ENCODE data around the gene HOGA1.
A peak's percentile ranks its signal among the peaks of the same experiment; 100 is the strongest.

Gene HOGA1

GRCh38 chr10:97584060-97584797, at the start of gene HOGA1:
Gene HOGA1 (plus strand): TSS chr10:97584389. CDS start chr10:97584704, 315 bp downstream.
- no peak within 1 kb of the TSS for H3K9ac ChIP-seq (ENCODE audit: low read length)
- H3K9me3 ChIP-seq (ENCODE audit: low read length), result no peaks in the 10 kb centered on the region
- no peaks in the 10 kb centered on the region for H3K4me1 ChIP-seq (ENCODE audit: insufficient read depth, low read length)
- no peaks in the 10 kb centered on the region for H3K36me3 ChIP-seq (ENCODE audit: insufficient read depth, low read length)
- no peaks in the 10 kb centered on the region for H3K27me3 ChIP-seq (ENCODE audit: control insufficient read depth in 1 of 2, insufficient read depth in 2 of 2, low read length in 2 of 2)
- H3K27ac ChIP-seq (ENCODE audit: low read depth, low read length), result no peak within 1 kb of the TSS
- no peak within 1 kb of the TSS for H3K4me3 ChIP-seq (ENCODE audit: low read depth in 1 of 2, low read length in 2 of 2)

- H3K4me1 ChIP-seq (ENCODE audit: insufficient read depth, low read length), result peaks cover 3% of the 10 kb centered on the region
- no peaks in the 10 kb centered on the region for H3K9me3 ChIP-seq (ENCODE audit: low read length)
- no peak overlapping the region for H3K27ac ChIP-seq (ENCODE audit: low read depth, low read length)
- H3K9ac ChIP-seq (ENCODE audit: low read length), result no peak overlapping the region
- H3K27me3 ChIP-seq (ENCODE audit: control insufficient read depth in 1 of 2, insufficient read depth in 2 of 2, low read length in 2 of 2), result no peaks in the 10 kb centered on the region
- no peak overlapping the region for H3K4me3 ChIP-seq (ENCODE audit: low read depth in 1 of 2, low read length in 2 of 2)
- no peaks in the 10 kb centered on the region for H3K36me3 ChIP-seq (ENCODE audit: insufficient read depth, low read length)
These were observed 49.3 kb upstream of the HOGA1 start for GRCh38 chr10:97534746-97535367.

GRCh38 chr10:97537186-97537869, 46.9 kb upstream of the HOGA1 start:
- Histone ChIP-seq H3K27ac (ENCODE audit: low read depth, low read length) (no peak overlapping the region), H3K27me3 (ENCODE audit: control insufficient read depth in 1 of 2, insufficient read depth in 2 of 2, low read length in 2 of 2) (no peaks in the 10 kb centered on the region), H3K36me3 (ENCODE audit: insufficient read depth, low read length) (no peaks in the 10 kb centered on the region), H3K4me3 (ENCODE audit: low read depth in 1 of 2, low read length in 2 of 2) (no peak overlapping the region), H3K9me3 (ENCODE audit: low read length) (no peaks in the 10 kb centered on the region), H3K4me1 (ENCODE audit: insufficient read depth, low read length) (peaks cover 19% of the 10 kb centered on the region), H3K9ac (ENCODE audit: low read length) (no peak overlapping the region)

- H3K4me3 ChIP-seq (ENCODE audit: low read depth in 1 of 2, low read length in 2 of 2), result no peak overlapping the region
- H3K36me3 ChIP-seq (ENCODE audit: insufficient read depth, low read length), result no peaks in the 10 kb centered on the region
- no peaks in the 10 kb centered on the region for H3K9me3 ChIP-seq (ENCODE audit: low read length)
- peaks cover 29% of the 10 kb centered on the region for H3K4me1 ChIP-seq (ENCODE audit: insufficient read depth, low read length)
- no peak overlapping the region for H3K27ac ChIP-seq (ENCODE audit: low read depth, low read length)
- no peaks in the 10 kb centered on the region for H3K27me3 ChIP-seq (ENCODE audit: control insufficient read depth in 1 of 2, insufficient read depth in 2 of 2, low read length in 2 of 2)
- no peak overlapping the region for H3K9ac ChIP-seq (ENCODE audit: low read length)
These were observed 45.8 kb upstream of the HOGA1 start for GRCh38 chr10:97538411-97538810.

GRCh38 chr10:97538839-97539238, 45.4 kb upstream of the HOGA1 start:
- Histone ChIP-seq H3K4me1 (ENCODE audit: insufficient read depth, low read length) (peaks cover 34% of the 10 kb centered on the region), H3K27ac (ENCODE audit: low read depth, low read length) (no peak overlapping the region), H3K4me3 (ENCODE audit: low read depth in 1 of 2, low read length in 2 of 2) (no peak overlapping the region)

GRCh38 chr10:97539523-97540200, 44.5 kb upstream of the HOGA1 start:
- Histone ChIP-seq H3K36me3 (ENCODE audit: insufficient read depth, low read length) (no peaks in the 10 kb centered on the region), H3K27me3 (ENCODE audit: control insufficient read depth in 1 of 2, insufficient read depth in 2 of 2, low read length in 2 of 2) (no peaks in the 10 kb centered on the region), H3K27ac (ENCODE audit: low read depth, low read length) (no peak overlapping the region), H3K4me1 (ENCODE audit: insufficient read depth, low read length) (peaks cover 34% of the 10 kb centered on the region), H3K4me3 (ENCODE audit: low read depth in 1 of 2, low read length in 2 of 2) (no peak overlapping the region), H3K9me3 (ENCODE audit: low read length) (no peaks in the 10 kb centered on the region), H3K9ac (ENCODE audit: low read length) (no peak overlapping the region)

More at GRCh38 chr10:97538839-97539238, 45.4 kb upstream of the HOGA1 start:
- Histone ChIP-seq H3K27me3 (ENCODE audit: control insufficient read depth in 1 of 2, insufficient read depth in 2 of 2, low read length in 2 of 2) (no peaks in the 10 kb centered on the region), H3K9me3 (ENCODE audit: low read length) (no peaks in the 10 kb centered on the region), H3K9ac (ENCODE audit: low read length) (no peak overlapping the region), H3K36me3 (ENCODE audit: insufficient read depth, low read length) (no peaks in the 10 kb centered on the region)

GRCh38 chr10:97540669-97541500, 43.3 kb upstream of the HOGA1 start:
- Histone ChIP-seq H3K27me3 (ENCODE audit: control insufficient read depth in 1 of 2, insufficient read depth in 2 of 2, low read length in 2 of 2) (no peaks in the 10 kb centered on the region), H3K36me3 (ENCODE audit: insufficient read depth, low read length) (no peaks in the 10 kb centered on the region), H3K9ac (ENCODE audit: low read length) (no peak overlapping the region), H3K27ac (ENCODE audit: low read depth, low read length) (no peak overlapping the region), H3K4me3 (ENCODE audit: low read depth in 1 of 2, low read length in 2 of 2) (no peak overlapping the region), H3K9me3 (ENCODE audit: low read length) (no peaks in the 10 kb centered on the region), H3K4me1 (ENCODE audit: insufficient read depth, low read length) (peaks cover 34% of the 10 kb centered on the region)

GRCh38 chr10:97542169-97543024, 41.8 kb upstream of the HOGA1 start:
- peak overlapping the region; percentile 70 for H3K27ac ChIP-seq (ENCODE audit: low read depth, low read length)
- peaks cover 34% of the 10 kb centered on the region for H3K4me1 ChIP-seq (ENCODE audit: insufficient read depth, low read length)
- H3K9me3 ChIP-seq (ENCODE audit: low read length), result no peaks in the 10 kb centered on the region
- H3K4me3 ChIP-seq (ENCODE audit: low read depth in 1 of 2, low read length in 2 of 2), result no peak overlapping the region
- H3K36me3 ChIP-seq (ENCODE audit: insufficient read depth, low read length), result no peaks in the 10 kb centered on the region
- no peaks in the 10 kb centered on the region for H3K27me3 ChIP-seq (ENCODE audit: control insufficient read depth in 1 of 2, insufficient read depth in 2 of 2, low read length in 2 of 2)
- no peak overlapping the region for H3K9ac ChIP-seq (ENCODE audit: low read length)

GRCh38 chr10:97543025-97543546, 41.1 kb upstream of the HOGA1 start:
- peaks cover 34% of the 10 kb centered on the region for H3K4me1 ChIP-seq (ENCODE audit: insufficient read depth, low read length)
- H3K36me3 ChIP-seq (ENCODE audit: insufficient read depth, low read length), result no peaks in the 10 kb centered on the region
- H3K9ac ChIP-seq (ENCODE audit: low read length), result no peak overlapping the region
- H3K27me3 ChIP-seq (ENCODE audit: control insufficient read depth in 1 of 2, insufficient read depth in 2 of 2, low read length in 2 of 2), result no peaks in the 10 kb centered on the region
- H3K27ac ChIP-seq (ENCODE audit: low read depth, low read length), result peak overlapping the region; percentile 70
- no peaks in the 10 kb centered on the region for H3K9me3 ChIP-seq (ENCODE audit: low read length)
- H3K4me3 ChIP-seq (ENCODE audit: low read depth in 1 of 2, low read length in 2 of 2), result no peak overlapping the region

Data from muscle layer of colon (tissue), 2 donors.